NCI-H446 (cell line): ENCODE results near the gene COX7A2L.
"Not testable (repeated sequence)": the region's sequence is repeated elsewhere in the genome, so short reads cannot be mapped to it uniquely, and the experiment has no call there.

ENCODE experiments used
- DNase-seq, 2 experiments: peaks; one replicate each; lab custom pipeline; 2025; lab: John Stamatoyannopoulos, UW

Gene COX7A2L

DNA sequence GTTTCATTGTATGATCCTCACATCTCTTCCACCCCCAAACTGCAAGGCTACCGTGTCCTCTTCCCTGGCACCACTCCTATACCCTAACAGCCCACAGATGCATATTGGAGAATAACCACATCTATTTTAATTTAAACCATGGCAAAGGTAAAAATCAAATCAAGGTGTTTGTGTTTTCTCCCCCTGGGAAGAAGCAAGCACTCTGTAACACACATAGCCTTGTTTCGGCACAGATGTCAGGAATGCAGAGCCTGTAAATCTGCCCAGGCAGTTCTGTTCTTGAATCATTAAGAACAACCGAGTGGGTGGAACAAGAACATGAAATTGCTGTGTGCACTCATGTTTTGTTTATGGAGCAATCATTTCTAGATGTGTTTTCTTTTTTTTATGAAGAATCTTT lies 6.8 kb upstream of the COX7A2L start:
- DNase-seq: peak in 1 of 2 experiments; percentile 25

DNA sequence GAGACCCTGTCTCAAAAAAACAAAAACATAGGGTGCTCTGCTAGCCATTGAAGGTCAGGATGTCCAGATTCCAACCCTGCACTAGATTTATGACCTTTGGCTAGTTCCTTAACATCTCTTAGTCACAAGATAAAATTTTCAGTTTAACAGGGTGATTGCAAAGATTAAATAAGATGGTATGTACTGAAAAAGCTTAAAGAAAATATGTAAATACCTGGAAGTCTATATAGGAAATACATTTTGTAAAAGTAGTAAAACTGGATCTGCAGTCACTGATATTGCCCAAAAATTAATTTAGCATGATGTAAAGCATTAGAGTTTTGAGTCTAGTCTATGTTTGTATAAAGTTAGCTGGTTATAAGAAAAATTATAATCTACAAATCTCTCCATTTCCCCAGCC lies 5.4 kb upstream of the COX7A2L start:
- no peak for DNase-seq

DNA sequence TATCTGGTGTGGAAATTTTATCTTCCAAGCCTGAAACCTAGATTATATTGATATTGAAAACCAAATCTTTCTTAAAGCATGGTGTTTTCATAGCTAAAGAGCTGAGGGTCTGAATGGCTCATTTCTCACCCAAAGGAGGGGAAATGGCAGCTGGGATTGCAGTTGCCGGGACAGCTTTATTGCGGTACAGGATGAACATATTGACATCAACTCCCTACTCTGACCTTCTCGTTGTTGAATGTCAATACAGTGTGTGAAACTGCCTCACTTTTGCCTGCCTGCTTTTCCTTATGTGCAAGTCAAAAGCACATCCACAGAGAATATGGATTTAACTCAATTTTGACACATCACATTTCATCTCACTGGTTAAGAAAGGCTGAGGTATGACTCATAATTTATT lies 3.6 kb upstream of the COX7A2L start:
- no peak for DNase-seq

DNA sequence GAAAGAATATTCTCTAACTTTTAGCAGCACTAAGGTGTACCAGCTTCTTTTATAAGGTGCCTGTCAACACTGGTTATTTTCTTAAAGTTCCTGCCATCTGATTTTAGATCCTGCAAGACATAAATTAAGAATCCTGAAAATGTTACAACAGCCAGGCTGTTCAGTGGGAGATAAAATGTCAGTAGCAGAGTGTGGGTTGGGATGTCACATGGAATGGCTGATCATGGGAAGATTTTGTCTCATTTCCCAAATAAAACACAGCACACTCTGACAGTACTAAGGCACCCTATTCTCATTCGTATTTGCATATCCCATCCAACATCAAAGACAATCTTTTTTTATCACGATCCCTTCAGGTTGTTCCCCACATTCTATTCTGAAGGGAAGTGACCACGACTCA lies 2.4 kb upstream of the COX7A2L start:
- no peak for DNase-seq

DNA sequence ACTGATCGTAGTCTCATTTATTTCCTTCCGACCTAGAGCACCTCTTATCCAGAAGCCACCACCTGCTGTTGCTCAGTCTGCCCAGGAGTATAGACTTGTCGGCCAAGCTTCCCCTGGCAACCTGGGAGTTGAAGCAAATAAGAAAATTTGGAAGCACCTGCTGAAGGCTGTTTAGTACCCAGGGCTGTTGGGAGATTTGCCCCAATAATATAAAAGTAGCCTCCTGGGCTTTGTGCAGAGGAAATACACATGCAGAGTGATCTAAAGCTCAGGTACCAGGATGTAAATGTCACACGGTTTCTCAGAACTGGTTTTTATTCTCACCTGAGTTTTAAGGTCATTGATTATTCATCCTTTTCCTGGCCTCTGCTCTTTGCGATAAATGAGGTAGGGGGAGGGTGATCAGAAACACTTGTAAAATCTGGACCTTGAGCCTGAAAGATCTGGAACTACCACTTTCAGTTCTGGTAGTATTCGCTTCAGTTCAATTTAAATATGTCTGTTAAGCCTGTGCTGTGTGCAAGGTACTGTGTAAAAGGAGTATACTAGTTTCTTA lies 789 bp upstream of the COX7A2L start:
- no peak for DNase-seq

DNA sequence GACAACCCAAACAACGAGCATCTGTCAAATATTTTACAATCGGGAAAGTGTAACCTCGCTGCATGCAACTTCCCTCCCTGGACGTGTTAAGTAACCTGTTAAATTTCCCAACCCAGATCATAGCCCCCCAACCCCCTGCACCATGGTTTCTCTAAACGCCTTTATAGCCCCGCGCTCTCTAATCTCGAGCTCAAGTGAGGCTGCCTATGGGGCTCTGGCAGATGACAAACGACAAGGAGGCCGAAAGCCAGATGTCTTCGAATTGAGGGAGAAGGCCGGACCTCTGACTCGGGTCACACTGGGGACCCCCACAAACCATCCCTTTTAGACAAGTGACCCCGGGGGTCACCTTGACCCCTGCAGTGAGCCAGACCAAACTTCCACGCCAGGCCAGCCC lies 526 bp downstream of the COX7A2L start:
- DNase-seq: no peak

DNA sequence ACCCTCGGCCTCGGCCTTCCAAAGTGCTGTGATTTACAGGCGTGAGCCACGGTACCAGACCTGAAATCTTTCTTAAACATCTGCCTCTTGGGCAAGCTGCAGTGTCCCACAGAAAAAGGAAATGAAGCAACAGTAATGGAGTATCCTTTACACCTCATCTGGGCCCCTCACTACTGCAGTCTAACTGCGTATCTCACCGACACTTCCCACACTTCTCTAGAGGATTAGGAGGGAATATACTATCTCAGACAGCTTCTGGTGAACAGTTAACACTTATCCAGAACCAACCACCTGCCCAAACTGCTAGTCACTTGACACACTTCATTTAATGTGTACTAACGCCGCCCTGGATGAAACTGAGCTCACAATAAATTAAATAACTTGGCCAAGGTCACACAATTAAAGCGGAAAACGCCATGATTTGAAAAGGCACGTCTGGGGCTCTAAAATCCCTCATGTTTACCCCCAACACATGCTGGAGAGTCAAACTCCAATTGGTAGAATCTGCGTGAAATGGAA lies 993 bp downstream of the COX7A2L start:
- DNase-seq: no peak

DNA sequence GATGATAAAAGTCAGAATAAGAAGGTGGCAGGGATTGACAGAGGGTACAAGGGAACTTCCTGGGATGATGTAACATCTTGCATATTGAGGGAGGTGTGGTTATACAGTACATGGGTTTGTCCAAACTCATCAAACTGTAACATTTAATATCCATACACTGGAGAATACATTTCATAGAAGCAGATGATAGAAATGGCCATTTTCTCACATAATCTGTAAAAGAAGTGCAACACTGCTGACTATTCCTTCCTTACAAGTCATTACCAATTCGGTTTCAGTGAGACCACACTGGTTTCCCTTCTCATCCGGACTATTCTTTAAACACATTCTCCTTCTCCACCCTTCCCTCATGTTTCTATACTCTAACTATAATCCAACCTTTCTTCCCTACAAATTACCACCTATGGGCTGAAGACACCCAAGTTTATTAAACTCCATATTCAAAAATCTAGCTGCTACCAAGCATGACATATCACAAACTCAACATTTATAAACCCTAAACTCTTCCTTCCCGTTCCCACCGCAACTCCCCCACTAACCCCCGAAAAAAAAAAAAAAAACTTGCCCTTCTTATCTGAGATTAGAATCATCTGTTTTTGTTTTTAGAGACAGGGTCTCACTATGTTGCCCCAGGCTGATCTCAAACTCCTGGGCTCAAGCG lies 1.6 kb downstream of the COX7A2L start:
- no peak for DNase-seq

DNA sequence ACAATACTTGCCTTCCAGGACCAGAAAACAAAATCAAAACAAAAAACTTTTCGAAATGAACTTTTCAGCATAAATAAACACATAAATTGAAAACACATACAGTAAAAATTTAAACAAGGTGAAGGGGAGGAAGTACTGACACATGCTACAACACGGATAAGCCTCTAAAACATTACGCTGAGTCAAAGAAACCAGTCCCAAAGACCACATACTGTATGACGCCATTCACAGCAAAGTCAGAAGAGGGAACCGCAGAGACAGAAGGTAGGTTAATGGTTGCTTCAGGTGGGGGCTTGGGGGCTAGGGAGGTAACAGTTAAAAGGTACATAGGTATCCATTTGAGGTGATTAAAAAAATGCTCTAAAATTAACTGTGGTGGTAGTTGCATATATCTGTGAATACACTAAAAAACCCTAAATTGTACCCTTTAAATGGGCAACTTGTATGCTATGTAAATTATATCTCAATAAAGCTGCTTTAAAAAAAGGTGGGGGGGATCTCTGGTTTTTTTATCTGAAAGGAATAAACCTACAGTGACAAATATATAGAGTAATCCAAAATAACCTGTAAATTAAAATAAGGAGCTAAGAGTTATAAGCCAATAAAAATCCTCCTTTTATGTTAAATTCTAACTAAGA lies 7.1 kb downstream of the COX7A2L start:
- no peak for DNase-seq

DNA sequence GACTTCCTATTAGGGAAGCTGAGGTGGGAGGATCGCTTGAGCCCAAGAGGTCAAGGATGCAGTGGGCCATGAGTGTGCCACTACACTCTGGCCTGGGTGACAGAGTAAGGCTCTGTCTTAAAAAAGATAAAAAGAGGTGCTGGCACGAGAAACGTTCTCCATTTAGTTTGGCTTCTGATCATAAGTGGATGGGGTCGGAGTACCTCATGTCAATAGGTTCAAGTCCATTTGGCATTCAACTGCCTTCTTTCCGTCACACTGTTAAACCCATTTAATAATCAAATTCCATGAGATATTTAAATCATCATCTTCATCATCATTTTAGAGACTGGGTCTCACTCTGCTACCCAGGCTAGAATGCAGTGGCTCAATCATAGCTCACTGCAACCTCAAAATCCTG lies 9.2 kb downstream of the COX7A2L start:
- DNase-seq: no peak

DNA sequence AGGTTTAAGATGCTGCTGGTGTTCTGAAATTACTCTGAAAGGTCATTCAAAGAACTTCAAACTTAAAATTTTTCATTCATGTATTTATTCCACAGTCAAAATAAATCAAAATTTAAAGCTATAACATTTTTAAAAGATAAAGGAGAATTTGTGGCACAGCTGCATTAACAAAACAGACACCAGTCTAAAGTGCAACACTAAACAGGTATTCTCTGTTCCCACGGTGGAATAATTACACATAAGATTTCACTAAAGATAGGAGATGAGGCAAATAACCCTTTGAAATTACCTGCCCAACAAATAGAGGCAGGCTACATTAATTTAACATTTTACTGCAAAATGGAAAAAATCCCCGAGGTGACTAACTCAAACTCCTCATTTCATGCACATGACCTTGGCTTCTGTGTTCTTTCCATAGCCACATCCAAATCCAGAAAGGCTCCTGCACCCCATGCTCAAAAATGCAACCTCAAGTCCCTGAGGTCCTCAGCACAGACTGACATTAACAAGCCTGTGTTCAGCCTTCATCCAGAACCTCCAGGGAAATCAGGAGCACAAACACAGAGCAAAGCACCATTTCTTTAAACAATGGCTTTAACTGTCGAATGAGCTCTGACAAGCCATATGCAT lies 10.5 kb downstream of the COX7A2L start:
- no peak for DNase-seq

DNA sequence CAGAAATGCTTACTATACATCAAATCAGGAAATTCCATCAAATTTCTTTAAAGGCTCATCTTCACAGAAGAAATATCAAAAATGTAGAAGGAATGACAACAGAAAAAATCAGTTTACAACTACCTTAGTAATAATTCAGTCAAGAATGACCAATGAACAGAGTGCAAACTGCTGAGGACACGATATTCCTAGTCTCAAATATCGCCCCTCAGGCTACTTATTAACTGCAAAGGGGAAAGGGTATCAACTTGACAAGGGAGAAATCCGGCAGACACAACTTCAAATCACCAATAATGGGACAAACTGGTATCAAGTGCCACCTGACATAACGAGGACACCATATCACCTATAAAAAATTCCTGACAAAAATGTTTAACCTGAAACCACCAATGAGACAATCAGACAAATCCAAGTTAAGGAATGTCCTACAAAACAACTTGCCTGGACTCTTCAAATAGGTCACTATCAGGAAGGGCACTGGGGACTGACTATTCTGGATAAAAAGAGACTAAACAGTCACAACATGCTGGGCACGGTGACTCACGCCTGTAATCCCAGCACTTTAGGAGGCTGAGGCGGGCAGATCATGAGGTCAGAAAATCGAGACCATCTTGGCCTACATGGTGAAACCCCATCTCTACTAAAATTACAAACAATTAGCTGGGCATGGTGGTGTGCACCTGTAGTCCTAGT lies 12.8 kb downstream of the COX7A2L start:
- no peak for DNase-seq

DNA sequence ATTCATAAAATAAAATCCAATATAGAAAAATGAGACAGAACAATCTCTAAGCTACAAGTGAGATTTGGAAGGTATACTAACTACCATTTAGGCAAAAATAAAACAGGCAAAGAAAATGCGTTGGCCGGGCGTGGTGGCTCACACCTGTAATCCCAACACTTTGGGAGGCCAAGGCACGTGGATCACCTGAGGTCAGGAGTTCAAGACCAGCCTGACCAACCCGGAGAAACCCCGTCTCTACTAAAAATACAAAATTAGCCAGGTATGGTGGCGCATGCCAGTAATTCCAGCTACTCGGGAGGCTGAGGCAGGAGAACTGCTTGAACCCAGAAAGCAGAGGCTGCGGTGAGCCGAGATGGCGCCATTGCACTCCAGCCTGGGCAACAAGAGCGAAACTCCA lies 13.5 kb downstream of the COX7A2L start:
- DNase-seq: not testable (repeated sequence)

DNA sequence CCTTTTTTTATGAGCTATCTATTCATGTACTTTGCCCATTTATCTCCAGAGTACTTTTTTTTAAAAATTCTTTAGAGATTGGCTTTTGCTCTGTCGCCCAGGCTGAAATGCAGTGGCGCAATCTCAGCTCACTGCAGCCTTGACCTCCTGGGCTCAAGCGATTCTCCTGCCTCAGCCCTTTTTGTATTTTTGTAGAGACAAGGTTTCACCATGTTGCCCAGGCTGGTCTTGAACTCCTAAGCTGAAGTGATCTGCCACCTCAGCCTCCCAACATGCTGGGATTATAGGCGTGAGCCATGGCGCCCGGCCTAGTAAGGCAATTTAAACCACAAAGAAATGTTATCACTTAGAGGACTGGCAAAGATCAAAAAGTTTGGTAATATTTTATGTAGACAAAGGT lies 14.2 kb downstream of the COX7A2L start:
- not testable (repeated sequence) for DNase-seq

DNA sequence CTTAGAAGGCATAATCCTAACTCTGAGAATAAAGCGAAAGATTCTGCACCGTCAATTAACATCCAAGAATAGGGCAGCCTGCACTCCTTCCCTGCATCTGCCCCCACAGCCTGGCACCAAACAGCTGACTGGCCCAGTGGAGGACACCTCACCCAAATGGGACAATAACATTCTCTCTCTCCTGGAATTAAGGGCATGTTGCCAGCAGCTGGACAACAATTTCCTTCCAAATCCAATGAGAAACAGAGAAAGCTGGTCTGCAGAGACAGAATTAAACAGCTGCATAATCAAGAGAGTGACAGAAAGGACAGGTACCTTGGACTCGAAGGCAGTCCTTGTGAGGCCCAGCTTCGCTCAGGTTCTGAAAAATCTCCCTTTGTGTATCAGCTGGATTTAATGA lies 15.0 kb downstream of the COX7A2L start:
- no peak for DNase-seq

DNA sequence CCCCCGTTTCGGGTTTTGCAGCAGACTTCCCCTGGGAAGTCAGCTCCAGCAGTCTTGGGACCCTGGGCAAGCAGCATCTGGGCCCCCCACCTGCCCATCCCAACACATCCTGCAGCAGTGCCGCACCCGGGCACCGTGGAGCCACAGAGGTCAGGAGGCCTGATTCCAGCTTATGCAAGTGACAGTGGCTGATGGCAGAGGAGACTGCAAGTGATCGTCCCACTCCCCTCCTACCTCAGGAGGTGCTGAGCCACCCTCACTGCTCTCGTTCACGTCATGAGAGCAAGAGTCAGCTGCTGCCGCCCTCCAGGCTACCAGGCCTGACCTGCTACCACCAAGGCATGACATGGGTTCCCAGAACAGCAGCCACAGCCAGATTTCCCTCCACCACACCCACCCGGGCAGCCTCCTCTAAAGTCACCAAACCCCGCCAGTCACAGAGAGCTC lies 18.2 kb downstream of the COX7A2L start:
- no peak for DNase-seq

DNA sequence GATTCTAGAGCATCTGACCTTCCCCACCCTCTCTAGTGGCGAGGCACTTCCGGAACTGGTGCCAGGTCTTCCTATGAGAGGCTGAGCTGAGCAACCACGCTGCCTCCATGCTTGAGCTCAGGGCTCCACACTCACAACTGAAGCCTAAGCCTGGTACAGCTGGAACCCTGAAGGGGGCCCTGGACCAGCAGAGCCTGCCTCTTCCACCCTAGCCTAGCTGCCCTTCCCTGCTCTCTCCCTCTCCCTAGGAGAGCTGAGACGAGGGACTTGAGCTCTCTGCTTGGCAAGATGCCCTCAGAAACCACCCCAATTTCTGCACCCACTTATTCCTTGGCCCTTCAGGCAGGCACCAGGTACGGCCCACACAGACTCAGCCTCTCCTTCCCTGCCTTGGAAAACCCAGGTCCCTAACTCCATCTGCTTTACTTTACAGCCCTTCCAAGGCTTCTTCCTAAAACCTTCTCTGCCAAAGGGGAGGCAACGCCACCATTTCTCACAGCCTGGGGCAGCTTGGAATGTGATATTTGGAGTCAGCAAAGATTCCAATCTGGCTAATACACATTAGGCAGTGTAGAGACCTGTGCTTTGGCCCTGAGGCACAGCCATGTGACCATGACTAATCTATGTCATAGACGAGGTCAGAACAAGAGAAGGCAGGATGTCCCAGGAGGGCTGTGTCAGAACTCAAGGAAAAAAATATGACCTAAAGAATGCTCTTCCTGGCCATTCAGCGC lies 18.8 kb downstream of the COX7A2L start:
- DNase-seq: no peak

DNA sequence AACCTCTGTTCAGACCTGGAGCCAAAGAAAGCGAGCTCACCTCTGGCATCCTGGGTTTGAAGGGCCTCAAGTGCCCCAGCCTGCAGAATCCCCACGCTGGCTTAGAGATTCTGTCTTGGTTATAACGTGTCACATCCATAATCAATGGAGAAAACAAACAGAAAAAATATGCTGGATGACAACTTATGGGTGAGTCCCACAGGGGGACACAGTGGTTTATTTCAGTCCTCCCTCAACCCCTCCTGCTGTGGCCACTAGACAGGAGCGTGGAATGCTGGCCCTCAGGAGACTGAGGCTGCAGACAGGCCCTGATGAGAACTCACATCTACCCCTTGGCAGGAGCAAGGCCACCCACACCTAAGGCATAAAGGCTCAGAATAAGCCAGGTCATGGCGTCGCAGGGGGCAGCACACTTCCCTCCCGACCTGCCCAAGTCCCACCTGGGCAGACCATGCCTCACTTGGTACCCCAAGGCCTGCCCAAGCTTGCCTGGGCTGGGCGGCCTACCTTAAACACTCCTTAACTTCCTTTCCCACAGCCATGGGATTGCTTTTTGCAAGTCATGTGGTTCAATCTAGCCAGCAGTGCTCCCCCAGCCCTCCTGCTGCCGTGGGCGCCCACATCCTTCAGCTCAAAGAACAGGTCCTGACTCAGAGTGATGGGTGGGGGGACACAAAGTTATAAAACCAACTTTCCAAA lies 19.9 kb downstream of the COX7A2L start:
- no peak for DNase-seq

DNA sequence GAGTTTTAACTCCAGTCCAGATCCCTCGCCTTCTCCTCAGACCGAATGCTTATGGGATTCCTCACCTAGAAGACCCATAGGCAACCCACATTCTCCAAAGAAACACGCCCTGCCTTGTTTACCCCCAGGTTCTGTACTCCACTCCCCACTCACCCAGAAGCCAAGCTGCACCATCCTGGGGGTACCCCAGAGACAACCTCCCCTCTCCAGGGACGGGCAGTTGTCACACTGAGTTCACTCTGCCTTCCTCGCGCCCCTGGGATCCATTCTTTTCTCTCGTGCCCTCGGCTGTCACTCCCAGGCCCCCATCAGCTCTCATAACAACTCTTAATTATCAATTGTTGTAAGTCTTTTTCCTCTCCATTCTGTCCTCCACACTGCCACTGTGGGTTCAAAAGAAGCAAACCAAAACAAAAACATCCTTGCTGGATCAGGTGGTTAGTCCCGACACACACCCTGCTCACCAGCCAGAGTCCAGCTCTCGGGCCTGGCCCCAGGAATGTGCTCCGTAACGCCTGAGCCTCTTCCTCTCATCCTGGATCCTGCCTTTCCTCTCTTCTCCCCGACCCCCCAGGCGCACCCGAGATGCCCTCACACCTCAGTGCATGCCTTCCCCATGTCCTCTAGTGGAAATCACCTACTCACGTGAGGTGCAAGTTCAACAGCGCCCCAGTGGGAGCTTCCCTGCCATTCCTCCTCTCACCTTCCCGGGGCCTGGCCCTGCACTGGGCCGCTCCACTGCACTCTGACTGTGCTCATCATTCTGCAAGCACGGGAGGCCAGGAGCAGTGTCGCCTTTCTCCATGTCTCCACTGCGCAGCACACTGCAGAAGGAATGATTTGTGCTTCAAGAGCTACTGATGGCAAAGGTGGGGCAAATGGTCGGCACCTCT lies 20.7 kb downstream of the COX7A2L start:
- no peak for DNase-seq
